Measurements from ENCODE around the gene SLC35A3.
"Not testable (repeated sequence)": the region's sequence is repeated elsewhere in the genome, so short reads cannot be mapped to it uniquely, and the experiment has no call there.

The SLC35A3 gene

GRCh38 chr1:99975529-99975928, 5.7 kb downstream of the SLC35A3 start:
- no peak for DNase-seq

- not testable (repeated sequence) for DNase-seq
These were observed 7.5 kb downstream of the SLC35A3 start for GRCh38 chr1:99977326-99977725.

GRCh38 chr1:99978218-99978617, 8.4 kb downstream of the SLC35A3 start:
- no peak for DNase-seq

GRCh38 chr1:99979091-99979490, 9.3 kb downstream of the SLC35A3 start:
- DNase-seq, result no peak

GRCh38 chr1:99980928-99981327, 11.1 kb downstream of the SLC35A3 start:
- no peak for DNase-seq

GRCh38 chr1:99986656-99987225, 16.9 kb downstream of the SLC35A3 start:
- no peak for DNase-seq

GRCh38 chr1:99988210-99988765, 18.5 kb downstream of the SLC35A3 start:
- no peak for DNase-seq

GRCh38 chr1:99992044-99992722, 22.4 kb downstream of the SLC35A3 start:
- DNase-seq, result no peak

GRCh38 chr1:99992760-99993467, 23.1 kb downstream of the SLC35A3 start:
- no peak for DNase-seq

- no peak for DNase-seq
These were observed 23.7 kb downstream of the SLC35A3 start for GRCh38 chr1:99993468-99993845.

GRCh38 chr1:99994496-99994895, 24.7 kb downstream of the SLC35A3 start:
- no peak for DNase-seq

GRCh38 chr1:99996951-99997350, 27.2 kb downstream of the SLC35A3 start:
- no peak for DNase-seq

GRCh38 chr1:100001462-100001861, 31.7 kb downstream of the SLC35A3 start:
- DNase-seq, result no peak

- no peak for DNase-seq
These were observed 35.6 kb downstream of the SLC35A3 start for GRCh38 chr1:100005424-100005823.

- DNase-seq, result no peak
These were observed 36.9 kb downstream of the SLC35A3 start for GRCh38 chr1:100006688-100007087.

- no peak for DNase-seq
These were observed 39.7 kb downstream of the SLC35A3 start for GRCh38 chr1:100009458-100009857.

- DNase-seq, result no peak
These were observed 41.0 kb downstream of the SLC35A3 start for GRCh38 chr1:100010804-100011203.

- DNase-seq, result no peak
These were observed 49.4 kb downstream of the SLC35A3 start for GRCh38 chr1:100019220-100019619.

- no peak for DNase-seq
These were observed 53.7 kb downstream of the SLC35A3 start for GRCh38 chr1:100023482-100023881.

- no peak for DNase-seq
These were observed 57.4 kb downstream of the SLC35A3 start for GRCh38 chr1:100027212-100027611.

GRCh38 chr1:100028765-100029164, 59.0 kb downstream of the SLC35A3 start:
- DNase-seq, result no peak

- no peak for DNase-seq
These were observed 64.7 kb downstream of the SLC35A3 start for GRCh38 chr1:100034470-100034869.

GRCh38 chr1:100035214-100035613, 65.4 kb downstream of the SLC35A3 start:
- DNase-seq, result no peak
